NCI-H1930 (cell line): Measurements from ENCODE around the gene SUDS3.

ENCODE experiments used
- DNase-seq, 2 experiments: peaks; one replicate each; lab custom pipeline; 2025; lab: John Stamatoyannopoulos, UW

Gene SUDS3

DNA sequence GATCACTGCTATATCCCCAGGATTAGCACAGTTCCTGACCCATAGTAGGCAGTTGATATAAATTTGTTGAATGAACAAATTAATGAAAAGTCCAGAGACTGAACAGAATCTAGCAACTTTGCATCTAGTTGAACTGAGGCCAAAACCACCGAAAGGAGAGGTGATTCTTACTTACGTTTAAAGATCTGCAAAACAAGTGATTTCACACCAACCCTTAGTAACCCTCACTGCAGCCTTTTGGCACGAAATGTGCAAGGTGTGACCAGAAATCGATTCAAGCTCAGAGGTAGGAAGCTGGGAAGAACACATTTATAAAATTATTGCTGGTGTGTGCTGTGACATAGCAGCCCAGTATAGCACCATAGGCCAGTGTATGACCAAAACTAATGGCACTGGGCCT lies 70.8 kb downstream of the SUDS3 start:
- DNase-seq: no peak

DNA sequence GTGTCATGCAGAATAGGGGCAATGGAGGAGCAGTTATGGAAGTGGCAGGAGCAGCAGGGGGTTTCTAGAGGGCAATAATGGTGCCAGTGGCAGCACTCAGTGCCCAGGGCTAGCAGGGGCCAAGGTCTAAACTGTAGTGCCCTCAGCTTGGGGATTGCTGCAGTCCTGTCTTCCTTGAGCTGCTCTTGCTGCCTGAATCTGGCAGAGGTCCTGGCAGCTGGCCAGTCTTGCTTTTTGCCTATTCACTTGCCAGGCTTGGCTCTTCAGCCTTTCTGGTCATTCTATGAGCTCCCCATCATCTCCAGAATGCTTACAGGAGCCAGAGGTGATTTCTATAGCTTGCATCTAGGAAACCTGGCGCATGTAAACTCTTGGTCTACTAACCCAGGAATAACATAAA lies 72.0 kb downstream of the SUDS3 start:
- no peak for DNase-seq

DNA sequence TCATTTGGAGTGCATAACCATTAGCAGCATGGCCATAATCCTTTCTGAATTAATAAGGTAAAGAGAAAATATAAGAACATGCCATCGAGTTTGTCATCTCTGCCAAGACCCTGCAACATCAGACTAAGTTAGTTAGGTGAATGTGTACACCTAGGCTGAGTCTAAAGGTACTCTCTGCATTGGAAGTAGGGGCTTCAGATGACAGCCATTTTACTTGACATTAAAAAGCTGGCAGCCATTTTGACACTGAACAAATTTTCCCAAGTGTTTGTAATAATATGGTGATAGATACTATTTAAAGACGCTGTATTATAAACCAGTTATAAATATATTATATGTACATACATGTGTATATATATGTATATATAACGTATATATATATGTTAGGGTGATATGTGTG lies 79.0 kb downstream of the SUDS3 start:
- no peak for DNase-seq

DNA sequence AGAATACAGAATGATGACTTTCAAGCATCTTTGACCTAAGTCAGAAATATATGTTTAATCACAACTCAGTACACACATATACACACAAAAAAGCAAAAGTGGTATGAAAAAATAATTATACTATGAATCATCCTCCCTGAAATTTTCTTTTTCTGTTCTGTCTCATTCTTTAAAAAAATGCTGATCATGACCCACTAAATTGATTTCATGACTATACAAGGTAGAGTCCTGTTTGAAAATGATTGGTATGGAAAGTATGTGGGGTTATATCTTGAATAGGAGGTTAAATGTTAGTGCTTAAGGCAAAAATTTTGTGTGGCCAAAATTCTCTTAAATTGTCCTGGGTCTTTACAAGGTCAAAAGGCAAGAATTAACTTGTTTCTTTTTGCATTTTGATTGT lies 80.4 kb downstream of the SUDS3 start:
- no peak for DNase-seq

DNA sequence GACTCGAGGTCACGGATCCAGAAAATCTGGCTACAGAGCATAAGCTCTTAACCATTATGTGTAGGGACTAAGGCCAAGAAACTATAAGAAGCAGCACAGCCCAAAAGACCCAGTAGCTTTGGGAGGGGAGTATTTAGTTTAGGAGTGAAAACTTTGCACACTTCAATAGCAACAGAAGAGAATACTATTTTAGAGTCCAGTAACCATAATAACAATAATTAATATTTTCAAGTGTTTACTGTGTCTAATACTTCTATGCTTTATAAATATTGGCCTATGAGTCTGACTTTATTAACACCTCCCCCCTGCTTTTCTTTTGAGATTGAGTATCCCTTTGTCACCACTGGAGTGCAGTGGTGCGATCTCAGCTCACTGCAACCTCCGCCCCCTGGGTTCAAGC lies 82.8 kb downstream of the SUDS3 start:
- DNase-seq: no peak

DNA sequence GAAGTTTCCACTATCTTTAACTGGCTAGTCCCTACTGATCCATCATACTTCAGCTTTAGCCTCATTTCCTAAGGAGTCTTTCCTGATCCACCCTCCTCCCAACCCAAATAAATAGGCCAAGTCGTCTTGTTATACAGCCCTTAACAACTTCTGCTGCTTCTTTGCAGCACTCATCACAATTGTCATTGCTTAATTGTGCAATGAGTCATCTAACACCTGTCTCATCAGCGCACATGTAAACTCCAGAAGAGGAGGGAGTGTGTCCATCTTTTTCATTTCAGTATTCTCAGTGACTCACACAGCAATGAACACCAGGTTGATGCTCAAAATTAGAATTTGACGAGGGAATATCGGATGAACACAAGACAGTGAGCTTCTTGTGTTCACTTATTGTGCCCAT lies 87.3 kb downstream of the SUDS3 start:
- DNase-seq: no peak

DNA sequence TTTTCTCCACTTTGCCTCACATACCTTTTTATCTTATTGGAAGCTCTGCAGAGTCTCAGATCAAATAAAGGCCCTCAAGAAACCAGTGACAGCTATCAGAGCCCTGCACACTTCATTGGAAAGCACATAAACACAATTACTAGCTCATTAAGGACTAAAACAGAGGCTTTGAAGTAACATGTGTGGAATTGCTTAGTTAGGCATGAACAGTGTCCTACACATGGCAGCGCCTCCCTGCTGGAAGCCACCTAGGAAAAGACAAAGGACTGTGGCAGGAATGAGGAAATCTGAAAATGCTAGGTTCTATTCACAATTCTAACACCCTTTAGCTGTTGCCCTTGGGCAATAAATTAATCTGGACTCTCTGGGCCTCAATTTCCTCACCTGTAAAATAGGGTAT lies 89.4 kb downstream of the SUDS3 start:
- DNase-seq: no peak
